H9 (cell line): ENCODE data around the gene ARHGEF25. TPM values are rescaled to one million over a fixed set of nuclear protein-coding genes. Genes with fewer than 3 reads are reported as not detected.
A peak's percentile ranks its signal among the peaks of the same experiment; 100 is the strongest.

Experiments
- DNase-seq: peaks from one replicate; pipeline ENCODE4 v3.0.0-alpha.2; 2017
- H2AFZ ChIP-seq: one replicate; pipeline ENCODE4 v1.6.1; 2013; ENCODE audit warnings: mild to moderate bottlenecking, low read length, control low read depth, moderate library complexity
- H2AK5ac ChIP-seq: 2 replicates; pipeline ENCODE4 v1.6.1; 2013; ENCODE audit warnings: low read length, control low read depth, mixed read lengths; ENCODE audit not compliant: insufficient read length
- H2BK120ac ChIP-seq: one replicate; pipeline ENCODE4 v1.6.1; 2013; ENCODE audit warnings: low read depth, mild to moderate bottlenecking, low read length, control low read depth, inconsistent platforms; ENCODE audit not compliant: poor library complexity, severe bottlenecking
- H2BK12ac ChIP-seq: 2 replicates; pipeline ENCODE4 v1.6.1; 2013; ENCODE audit warnings: low read length, control low read depth, mixed read lengths, low read depth; ENCODE audit not compliant: insufficient read length
- H2BK15ac ChIP-seq: 2 replicates; pipeline ENCODE4 v1.6.1; 2013; ENCODE audit warnings: low read depth, low read length, control low read depth
- H2BK20ac ChIP-seq: one replicate; pipeline ENCODE4 v1.6.1; 2013; ENCODE audit warnings: low read depth, mild to moderate bottlenecking, low read length, control low read depth, inconsistent platforms; ENCODE audit not compliant: poor library complexity, severe bottlenecking
- H2BK5ac ChIP-seq: 2 replicates; pipeline ENCODE4 v1.6.1; 2013; ENCODE audit warnings: low read length, control low read depth, mixed read lengths; ENCODE audit not compliant: insufficient read length
- H3K14ac ChIP-seq: 2 replicates; pipeline ENCODE4 v1.6.1; 2013; ENCODE audit warnings: low read length, control low read depth; ENCODE audit not compliant: insufficient read depth
- H3K18ac ChIP-seq: 2 replicates; pipeline ENCODE4 v1.6.1; 2013; ENCODE audit warnings: low read depth, mild to moderate bottlenecking, mixed read lengths, low read length, control low read depth; ENCODE audit not compliant: insufficient read length
- H3K23ac ChIP-seq: 2 replicates; pipeline ENCODE4 v1.6.1; 2013; ENCODE audit warnings: low read length, control low read depth, mixed read lengths, low read depth; ENCODE audit not compliant: insufficient read length
- H3K23me2 ChIP-seq: 2 replicates; pipeline ENCODE4 v1.6.1; 2013; ENCODE audit warnings: low read depth, mild to moderate bottlenecking, mixed read lengths, low read length, control low read depth; ENCODE audit not compliant: insufficient read length, poor library complexity, severe bottlenecking
- H3K27ac ChIP-seq: 2 replicates; pipeline ENCODE4 v1.5.1; 2013; ENCODE audit warnings: low read length, control low read depth, mixed read lengths, low read depth; ENCODE audit not compliant: insufficient read length
- H3K27me3 ChIP-seq: 2 replicates; pipeline ENCODE4 v1.6.1; 2013; ENCODE audit warnings: low read length, control low read depth, inconsistent platforms; ENCODE audit not compliant: insufficient read depth
- H3K4ac ChIP-seq: 2 replicates; pipeline ENCODE4 v1.6.1; 2013; ENCODE audit warnings: low read depth, mild to moderate bottlenecking, control low read depth, inconsistent platforms, low read length, moderate library complexity
- H3K4me1 ChIP-seq: 2 replicates; pipeline ENCODE4 v1.6.1; 2013; ENCODE audit warnings: low read length, control low read depth, inconsistent platforms; ENCODE audit not compliant: insufficient read depth
- H3K4me2 ChIP-seq: 2 replicates; pipeline ENCODE4 v1.6.1; 2013; ENCODE audit warnings: low read length, control low read depth, mixed read lengths; ENCODE audit not compliant: insufficient read length, insufficient read depth
- H3K56ac ChIP-seq: 2 replicates; pipeline ENCODE4 v1.6.1; 2013; ENCODE audit warnings: low read depth, mild to moderate bottlenecking, mixed read lengths, low read length, control low read depth; ENCODE audit not compliant: insufficient read length
- H3K79me1 ChIP-seq: 2 replicates; pipeline ENCODE4 v1.6.1; 2013; ENCODE audit warnings: low read depth, mild to moderate bottlenecking, moderate library complexity, low read length, control low read depth, inconsistent platforms; ENCODE audit not compliant: insufficient read depth, poor library complexity, severe bottlenecking
- H3K79me2 ChIP-seq: 2 replicates; pipeline ENCODE4 v1.6.1; 2013; ENCODE audit warnings: low read length, control low read depth, inconsistent platforms; ENCODE audit not compliant: insufficient read depth
- H3K9ac ChIP-seq: 2 replicates; pipeline ENCODE4 v1.6.1; 2013; ENCODE audit warnings: low read length, control low read depth, mixed read lengths; ENCODE audit not compliant: insufficient read length; ENCODE audit errors: extremely low read depth
- H3K9me3 ChIP-seq: one replicate; pipeline ENCODE4 v1.6.1; 2013; ENCODE audit warnings: low read depth, low read length, inconsistent platforms; ENCODE audit not compliant: control insufficient read depth
- H3T11ph ChIP-seq: one replicate; pipeline ENCODE4 v1.6.1; 2013; ENCODE audit warnings: mild to moderate bottlenecking, low read length, control low read depth, inconsistent platforms
- H4K20me1 ChIP-seq: one replicate; pipeline ENCODE4 v1.6.1; 2013; ENCODE audit not compliant: control insufficient read depth, insufficient read length, insufficient read depth
- H4K5ac ChIP-seq: 2 replicates; pipeline ENCODE4 v1.6.1; 2013; ENCODE audit warnings: low read depth, mild to moderate bottlenecking, mixed read lengths, low read length, control low read depth; ENCODE audit not compliant: insufficient read length
- H4K8ac ChIP-seq: replicated peaks from 2 replicates; pipeline ENCODE4 v1.6.1; 2013; ENCODE audit warnings: low read length, control low read depth, mixed read lengths, low read depth; ENCODE audit not compliant: insufficient read length
- H4K91ac ChIP-seq: 2 replicates; pipeline ENCODE4 v1.6.1; 2013; ENCODE audit warnings: low read depth, mild to moderate bottlenecking, moderate library complexity, mixed read lengths, low read length, control low read depth; ENCODE audit not compliant: insufficient read length
- H3K27ac Mint-ChIP-seq, 3 experiments: 2 replicates in 2 of 3; 3 replicates in 1 of 3; pipeline ENCODE4 v1.8.0; 2020 to 2021; ENCODE audit warnings: mixed read lengths in 3 of 3, mild to moderate bottlenecking in 1 of 3, moderate library complexity in 1 of 3
- H3K27me3 Mint-ChIP-seq: 2 replicates; pipeline ENCODE4 v1.8.0; 2021; ENCODE audit warnings: low read depth, mild to moderate bottlenecking, moderate library complexity, mixed read lengths
- H3K36me3 Mint-ChIP-seq, 3 experiments: 2 replicates in 2 of 3; 3 replicates in 1 of 3; pipeline ENCODE4 v1.8.0; 2020 to 2021; ENCODE audit warnings: low read depth in 3 of 3, mixed read lengths in 3 of 3; ENCODE audit not compliant: insufficient read depth in 1 of 3
- H3K4me1 Mint-ChIP-seq, 2 experiments: 2 replicates each; pipeline ENCODE4 v1.8.0; 2020; ENCODE audit warnings: mixed read lengths in 2 of 2
- H3K4me3 Mint-ChIP-seq, 2 experiments: 2 replicates in 1 of 2; 3 replicates in 1 of 2; pipeline ENCODE4 v1.8.0; 2020 to 2021; ENCODE audit warnings: mild to moderate bottlenecking in 2 of 2, mixed read lengths in 2 of 2, moderate library complexity in 1 of 2
- H3K9me3 Mint-ChIP-seq, 2 experiments: 2 replicates in 1 of 2; 3 replicates in 1 of 2; pipeline ENCODE4 v1.8.0; 2020; ENCODE audit warnings: mild to moderate bottlenecking in 2 of 2, mixed read lengths in 2 of 2, moderate library complexity in 1 of 2
- CTCF ChIP-seq: fragments of 200-600 bp; sonication (generic); conservative IDR thresholded peaks from 3 replicates; pipeline ENCODE4 v1.8.0; 2021; ENCODE audit warnings: antibody characterized with exemption, mild to moderate bottlenecking
- WGBS: extraction: QIAGEN DNeasy Blood & Tissue Kit; methylation state at CpG from one replicate; pipeline ENCODE4 v1.1.7; 2013; ENCODE audit warnings: missing lambda C conversion rate, low lambda C conversion rate, mixed read lengths; ENCODE audit not compliant: insufficient read length; ENCODE audit errors: extremely low coverage; 5-methylcytosine and 5-hydroxymethylcytosine counted together
- total RNA-seq: library from RNA; stranded (reverse); gene quantifications from 2 replicates; pipeline ENCODE4 v1.2.1, GENCODE V29; 2021

The ARHGEF25 gene
- total RNA-seq, 1 experiment from 2014 or later: 22.6 TPM

- Histone ChIP-seq H3K56ac (no peak overlapping the region), H3K9ac (no peak overlapping the region), H3K79me2 (no peaks in the 10 kb centered on the region), H3K4me1 (no peaks in the 10 kb centered on the region), H2BK5ac (no peak overlapping the region), H3K79me1 (no peaks in the 10 kb centered on the region), H2BK120ac (no peak overlapping the region), H2BK15ac (no peak overlapping the region), H4K91ac (no peak overlapping the region), H4K8ac (no peak overlapping the region), H3K4me2 (peak overlapping the region; percentile 75), H3K9me3 (no peaks in the 10 kb centered on the region), H4K20me1 (no peaks in the 10 kb centered on the region), H3K27me3 (peaks cover 91% of the 10 kb centered on the region), H2BK20ac (no peak overlapping the region), H3K18ac (no peak overlapping the region), H2BK12ac (no peak overlapping the region), H4K5ac (no peak overlapping the region), H3K23ac (no peak overlapping the region), H3K27ac (no peak overlapping the region), H3T11ph (no peak overlapping the region), H3K23me2 (peaks cover 12% of the 10 kb centered on the region), H3K4ac (no peak overlapping the region), H2AK5ac (no peak overlapping the region), H2AFZ (no peak overlapping the region), H3K14ac (no peak overlapping the region)
- no peak overlapping the region for H3K27ac Mint-ChIP-seq
- peaks cover 26 to 32% of the 10 kb centered on the region in 2 experiments for H3K4me1 Mint-ChIP-seq
- TF ChIP-seq CTCF: no peak
- WGBS: no CpG with 5 or more reads among the region's 42 CpGs
- peaks cover 0 to 5% of the 10 kb centered on the region in 2 experiments; a peak in 3 of 5 replicates for H3K9me3 Mint-ChIP-seq
- peaks cover 96% of the 10 kb centered on the region for H3K27me3 Mint-ChIP-seq
- no peak for DNase-seq
- H3K4me3 Mint-ChIP-seq: peak overlapping the region; percentile 62 to 83
- peaks cover 0 to 19% (median 6%) of the 10 kb centered on the region in 3 experiments; a peak in 5 of 7 replicates for H3K36me3 Mint-ChIP-seq
These were observed 9.8 kb downstream of the ARHGEF25 start for GRCh38 chr12:57620936-57621496.
